SU-DHL-6 (cell line): ENCODE data around the gene ERBB4.

ENCODE experiments used
- H2AFZ ChIP-seq: fragments of 200-600 bp; sonication (generic); 2 replicates; pipeline ENCODE4 v1.6.1; 2014; ENCODE audit warnings: low read depth, mild to moderate bottlenecking, moderate library complexity, mixed read lengths, antibody characterized with exemption, low read length; ENCODE audit not compliant: severe bottlenecking
- H3F3A ChIP-seq: fragments of 200-600 bp; shearing (Covaris generic); 2 replicates; pipeline ENCODE4 v1.6.0; 2016; ENCODE audit warnings: antibody characterized with exemption, mild to moderate bottlenecking; ENCODE audit not compliant: insufficient read depth
- H3K27ac ChIP-seq: fragments of 200-600 bp; sonication (generic); 2 replicates; pipeline ENCODE4 v1.5.1; 2016; ENCODE audit warnings: low read depth, mild to moderate bottlenecking, low read length, moderate library complexity, mixed read lengths
- H3K27me3 ChIP-seq: fragments of 200-600 bp; sonication (generic), shearing (Covaris generic); 2 replicates; pipeline ENCODE4 v1.6.0; 2014; ENCODE audit warnings: mild to moderate bottlenecking, low read length
- H3K36me3 ChIP-seq: fragments of 200-600 bp; sonication (generic); 2 replicates; pipeline ENCODE4 v1.6.1; 2014; ENCODE audit warnings: mild to moderate bottlenecking, low read length, mixed read lengths
- H3K4me2 ChIP-seq: fragments of 300-600, 200-600 bp; shearing (Covaris generic), sonication (generic); 2 replicates; pipeline ENCODE4 v1.6.0; 2014; ENCODE audit warnings: low read length, low read depth, mild to moderate bottlenecking; ENCODE audit not compliant: poor library complexity, severe bottlenecking
- H3K4me3 ChIP-seq: fragments of 200-600 bp; sonication (generic); 2 replicates; pipeline ENCODE4 v1.5.1; 2014; ENCODE audit warnings: antibody characterized with exemption, low read length, mild to moderate bottlenecking, mixed read lengths; ENCODE audit not compliant: insufficient read depth, poor library complexity, severe bottlenecking
- H3K79me2 ChIP-seq: fragments of 200-600 bp; sonication (generic); 2 replicates; pipeline ENCODE4 v1.6.1; 2014; ENCODE audit warnings: mild to moderate bottlenecking, low read length, moderate library complexity; ENCODE audit not compliant: insufficient read depth
- H3K9ac ChIP-seq: fragments of 200-600 bp; sonication (generic); 2 replicates; pipeline ENCODE4 v1.7.0; 2014; ENCODE audit warnings: mild to moderate bottlenecking, low read length
- H3K9me2 ChIP-seq: fragments of 200-600 bp; sonication (generic); replicated peaks from 2 replicates; pipeline ENCODE4 v1.6.1; 2014; ENCODE audit warnings: low read length; ENCODE audit not compliant: insufficient read depth
- H3K9me3 ChIP-seq: fragments of 200-600 bp; sonication (generic); 2 replicates; pipeline ENCODE4 v1.6.1; 2014; ENCODE audit warnings: low read length, mixed read lengths; ENCODE audit not compliant: insufficient read depth
- H4K20me1 ChIP-seq: fragments of 200-600 bp; sonication (generic); 2 replicates; pipeline ENCODE4 v1.6.1; 2014; ENCODE audit warnings: low read depth, mild to moderate bottlenecking, antibody characterized with exemption, low read length, moderate library complexity, mixed read lengths
- EZH2phosphoT487 ChIP-seq: fragments of 200-600 bp; sonication (generic), shearing (Covaris generic); conservative IDR thresholded peaks from 2 replicates; pipeline ENCODE4 v1.6.1; 2018; ENCODE audit warnings: mild to moderate bottlenecking, antibody characterized with exemption, low read length, moderate library complexity, mixed read lengths
- TF ChIP-seq, protein P1 (sequence below): fragments of 200-600 bp; sonication (generic); IDR thresholded peaks from one replicate; pipeline ENCODE4 v1.5.1; 2017; ENCODE audit warnings: antibody characterized with exemption, mild to moderate bottlenecking, low read length, moderate library complexity; ENCODE audit not compliant: insufficient read depth, poor library complexity, severe bottlenecking

ERBB4 gene

DNA sequence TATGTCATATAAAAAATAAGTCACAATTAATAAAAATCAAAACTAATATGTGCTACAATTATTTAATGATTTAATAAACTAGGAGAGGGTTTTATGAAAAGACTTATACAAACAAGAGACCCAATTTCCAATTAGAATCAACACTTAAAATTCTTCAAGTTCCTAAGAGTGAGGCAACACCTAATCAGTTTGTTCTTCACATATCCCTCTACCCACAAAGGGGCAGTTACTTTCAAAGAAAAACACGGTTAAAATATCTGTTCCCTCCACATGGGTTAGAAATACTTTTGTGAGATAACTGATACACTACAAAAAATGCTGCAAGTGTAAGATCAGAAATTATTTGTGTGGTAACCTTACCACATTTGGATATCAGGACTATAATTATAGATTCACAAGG is 357.0 kb downstream of the ERBB4 start:
- Histone ChIP-seq H3K27ac (no peak overlapping the region), H3K4me2 (no peak overlapping the region), H3K79me2 (no peaks in the 10 kb centered on the region), H4K20me1 (no peaks in the 10 kb centered on the region), H3F3A (no peaks in the 10 kb centered on the region), H3K9me2 (no peaks in the 10 kb centered on the region), H3K36me3 (no peaks in the 10 kb centered on the region), H3K27me3 (no peaks in the 10 kb centered on the region), H2AFZ (no peak overlapping the region), H3K9ac (no peak overlapping the region), H3K4me3 (no peak overlapping the region), H3K9me3 (no peaks in the 10 kb centered on the region)
- TF ChIP-seq EZH2phosphoT487, result no peak
- TF ChIP-seq, protein P1, sequence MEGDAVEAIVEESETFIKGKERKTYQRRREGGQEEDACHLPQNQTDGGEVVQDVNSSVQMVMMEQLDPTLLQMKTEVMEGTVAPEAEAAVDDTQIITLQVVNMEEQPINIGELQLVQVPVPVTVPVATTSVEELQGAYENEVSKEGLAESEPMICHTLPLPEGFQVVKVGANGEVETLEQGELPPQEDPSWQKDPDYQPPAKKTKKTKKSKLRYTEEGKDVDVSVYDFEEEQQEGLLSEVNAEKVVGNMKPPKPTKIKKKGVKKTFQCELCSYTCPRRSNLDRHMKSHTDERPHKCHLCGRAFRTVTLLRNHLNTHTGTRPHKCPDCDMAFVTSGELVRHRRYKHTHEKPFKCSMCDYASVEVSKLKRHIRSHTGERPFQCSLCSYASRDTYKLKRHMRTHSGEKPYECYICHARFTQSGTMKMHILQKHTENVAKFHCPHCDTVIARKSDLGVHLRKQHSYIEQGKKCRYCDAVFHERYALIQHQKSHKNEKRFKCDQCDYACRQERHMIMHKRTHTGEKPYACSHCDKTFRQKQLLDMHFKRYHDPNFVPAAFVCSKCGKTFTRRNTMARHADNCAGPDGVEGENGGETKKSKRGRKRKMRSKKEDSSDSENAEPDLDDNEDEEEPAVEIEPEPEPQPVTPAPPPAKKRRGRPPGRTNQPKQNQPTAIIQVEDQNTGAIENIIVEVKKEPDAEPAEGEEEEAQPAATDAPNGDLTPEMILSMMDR, result no peak

DNA sequence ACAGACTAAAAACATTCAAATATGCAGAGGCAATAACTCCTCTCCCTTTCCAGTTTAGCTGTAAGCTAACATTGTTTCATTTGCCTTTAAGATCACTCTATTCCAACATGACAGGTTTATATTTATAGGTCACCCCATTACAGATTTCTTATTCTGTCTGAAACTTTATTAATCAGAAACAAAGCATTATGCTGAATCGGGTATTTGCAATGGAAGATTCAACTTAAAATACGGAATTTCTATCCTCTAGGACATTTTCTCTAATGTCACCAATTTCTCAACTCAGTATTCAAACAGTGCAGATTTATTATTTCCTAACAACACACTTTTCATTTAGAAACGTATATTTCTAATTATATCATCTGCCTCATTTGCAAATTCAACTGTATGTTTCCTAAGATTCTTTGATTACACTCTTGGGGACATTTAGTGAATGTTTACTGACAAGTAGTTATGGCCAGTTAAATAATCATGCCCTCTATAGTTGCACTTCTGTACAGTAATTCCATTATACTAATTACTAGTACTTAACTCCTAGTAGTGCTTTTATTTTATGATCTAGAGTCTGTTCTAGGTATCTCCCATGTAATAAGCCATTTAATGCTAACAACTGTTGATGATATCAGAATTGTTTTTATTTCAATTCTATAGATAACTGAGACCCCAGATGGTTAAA is 358.1 kb downstream of the ERBB4 start:
- Histone ChIP-seq H3K4me3 (no peak overlapping the region), H3K79me2 (no peaks in the 10 kb centered on the region), H3K9me2 (no peaks in the 10 kb centered on the region), H3K4me2 (no peak overlapping the region), H3K9me3 (no peaks in the 10 kb centered on the region), H3F3A (no peaks in the 10 kb centered on the region), H3K27ac (no peak overlapping the region), H3K27me3 (no peaks in the 10 kb centered on the region), H4K20me1 (no peaks in the 10 kb centered on the region), H3K36me3 (no peaks in the 10 kb centered on the region), H2AFZ (no peak overlapping the region), H3K9ac (no peak overlapping the region)
- TF ChIP-seq EZH2phosphoT487, result no peak
- TF ChIP-seq, protein P1, result no peak

DNA sequence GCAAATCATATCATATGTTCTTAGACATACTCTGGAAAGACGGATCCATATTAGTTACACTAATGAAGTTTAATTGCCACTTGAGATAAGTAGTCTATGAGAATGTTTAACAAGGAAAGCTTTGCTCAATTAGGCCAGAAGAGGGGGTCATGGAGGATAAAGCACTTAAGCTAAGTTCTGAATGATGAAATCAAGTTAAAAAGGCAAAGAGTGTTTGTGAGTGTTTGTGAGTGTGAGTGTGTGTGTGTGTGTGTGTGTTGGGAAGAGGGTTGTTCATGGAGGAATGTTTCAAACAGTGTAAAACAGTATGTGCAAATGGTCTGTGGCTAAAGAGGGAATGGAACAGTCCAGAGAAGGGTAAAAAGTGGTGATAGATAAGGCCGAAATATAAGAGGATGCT is 360.9 kb downstream of the ERBB4 start:
- no peaks in the 10 kb centered on the region for H3K9me3 ChIP-seq
- H3K27ac ChIP-seq, result no peak overlapping the region
- no peaks in the 10 kb centered on the region for H4K20me1 ChIP-seq
- TF ChIP-seq, protein P1, result no peak
- no peak for TF ChIP-seq EZH2phosphoT487
- no peak overlapping the region for H3K4me3 ChIP-seq
- H3K79me2 ChIP-seq, result no peaks in the 10 kb centered on the region
- H3F3A ChIP-seq, result no peaks in the 10 kb centered on the region
- no peak overlapping the region for H3K4me2 ChIP-seq
- no peaks in the 10 kb centered on the region for H3K27me3 ChIP-seq
- H3K9ac ChIP-seq, result no peak overlapping the region
- no peak overlapping the region for H2AFZ ChIP-seq
- no peaks in the 10 kb centered on the region for H3K36me3 ChIP-seq
- no peaks in the 10 kb centered on the region for H3K9me2 ChIP-seq
